DOHH2 (cell line): ENCODE results near the gene CSMD2.

Experiments used
- CTCF ChIP-seq: fragments of 200-600 bp; sonication (generic); IDR thresholded peaks from one replicate; pipeline ENCODE4 v1.5.1; 2014; ENCODE audit warnings: antibody characterized with exemption, mild to moderate bottlenecking, low read depth, low read length; ENCODE audit not compliant: poor library complexity, severe bottlenecking
- EZH2phosphoT487 ChIP-seq: fragments of 200-600 bp; sonication (generic); IDR thresholded peaks from 2 replicates; pipeline ENCODE4 v1.6.1; 2017; ENCODE audit warnings: borderline replicate concordance, mild to moderate bottlenecking, antibody characterized with exemption, low read length, moderate library complexity, mixed read lengths

GRCh38 chr1:33643216-33643615 lies 521.8 kb downstream of the CSMD2 start:
- TF ChIP-seq CTCF (no peak), EZH2phosphoT487 (no peak)
